Measurements from ENCODE around the gene SH3BGRL2.

- no peak for TF ChIP-seq CTCF (IDR thresholded peaks at IDR 0.05; ENCODE audit: low read depth, low read length, missing input control)
- TF ChIP-seq NR2F2 (IDR thresholded peaks at IDR 0.05), result no peak
- no peak for TF ChIP-seq TAF1 (conservative IDR thresholded peaks at IDR 0.05)
- TF ChIP-seq MAX (IDR thresholded peaks at IDR 0.05), result no peak
- TF ChIP-seq EGR1 (IDR thresholded peaks at IDR 0.05; ENCODE audit: low read depth in 2 of 2), result no peak
- TF ChIP-seq, protein P1, sequence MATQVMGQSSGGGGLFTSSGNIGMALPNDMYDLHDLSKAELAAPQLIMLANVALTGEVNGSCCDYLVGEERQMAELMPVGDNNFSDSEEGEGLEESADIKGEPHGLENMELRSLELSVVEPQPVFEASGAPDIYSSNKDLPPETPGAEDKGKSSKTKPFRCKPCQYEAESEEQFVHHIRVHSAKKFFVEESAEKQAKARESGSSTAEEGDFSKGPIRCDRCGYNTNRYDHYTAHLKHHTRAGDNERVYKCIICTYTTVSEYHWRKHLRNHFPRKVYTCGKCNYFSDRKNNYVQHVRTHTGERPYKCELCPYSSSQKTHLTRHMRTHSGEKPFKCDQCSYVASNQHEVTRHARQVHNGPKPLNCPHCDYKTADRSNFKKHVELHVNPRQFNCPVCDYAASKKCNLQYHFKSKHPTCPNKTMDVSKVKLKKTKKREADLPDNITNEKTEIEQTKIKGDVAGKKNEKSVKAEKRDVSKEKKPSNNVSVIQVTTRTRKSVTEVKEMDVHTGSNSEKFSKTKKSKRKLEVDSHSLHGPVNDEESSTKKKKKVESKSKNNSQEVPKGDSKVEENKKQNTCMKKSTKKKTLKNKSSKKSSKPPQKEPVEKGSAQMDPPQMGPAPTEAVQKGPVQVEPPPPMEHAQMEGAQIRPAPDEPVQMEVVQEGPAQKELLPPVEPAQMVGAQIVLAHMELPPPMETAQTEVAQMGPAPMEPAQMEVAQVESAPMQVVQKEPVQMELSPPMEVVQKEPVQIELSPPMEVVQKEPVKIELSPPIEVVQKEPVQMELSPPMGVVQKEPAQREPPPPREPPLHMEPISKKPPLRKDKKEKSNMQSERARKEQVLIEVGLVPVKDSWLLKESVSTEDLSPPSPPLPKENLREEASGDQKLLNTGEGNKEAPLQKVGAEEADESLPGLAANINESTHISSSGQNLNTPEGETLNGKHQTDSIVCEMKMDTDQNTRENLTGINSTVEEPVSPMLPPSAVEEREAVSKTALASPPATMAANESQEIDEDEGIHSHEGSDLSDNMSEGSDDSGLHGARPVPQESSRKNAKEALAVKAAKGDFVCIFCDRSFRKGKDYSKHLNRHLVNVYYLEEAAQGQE (IDR thresholded peaks at IDR 0.05), result no peak
- TF ChIP-seq YY1 (IDR thresholded peaks at IDR 0.05), result no peak
Observed at GRCh38 chr6:79636673-79637072, 5.5 kb downstream of the SH3BGRL2 start.

Data from liver (tissue), 3 donors.